TTC549 (cell line): Measurements from ENCODE around the gene SGF29.
"Not testable (repeated sequence)": the region's sequence is repeated elsewhere in the genome, so short reads cannot be mapped to it uniquely, and the experiment has no call there.

ENCODE experiments used
- FAIRE-seq: peaks from 2 replicates; lab custom pipeline; 2012; peaks lifted over from hg19 to GRCh38; lab: Jason Lieb, UNC

Gene SGF29

DNA sequence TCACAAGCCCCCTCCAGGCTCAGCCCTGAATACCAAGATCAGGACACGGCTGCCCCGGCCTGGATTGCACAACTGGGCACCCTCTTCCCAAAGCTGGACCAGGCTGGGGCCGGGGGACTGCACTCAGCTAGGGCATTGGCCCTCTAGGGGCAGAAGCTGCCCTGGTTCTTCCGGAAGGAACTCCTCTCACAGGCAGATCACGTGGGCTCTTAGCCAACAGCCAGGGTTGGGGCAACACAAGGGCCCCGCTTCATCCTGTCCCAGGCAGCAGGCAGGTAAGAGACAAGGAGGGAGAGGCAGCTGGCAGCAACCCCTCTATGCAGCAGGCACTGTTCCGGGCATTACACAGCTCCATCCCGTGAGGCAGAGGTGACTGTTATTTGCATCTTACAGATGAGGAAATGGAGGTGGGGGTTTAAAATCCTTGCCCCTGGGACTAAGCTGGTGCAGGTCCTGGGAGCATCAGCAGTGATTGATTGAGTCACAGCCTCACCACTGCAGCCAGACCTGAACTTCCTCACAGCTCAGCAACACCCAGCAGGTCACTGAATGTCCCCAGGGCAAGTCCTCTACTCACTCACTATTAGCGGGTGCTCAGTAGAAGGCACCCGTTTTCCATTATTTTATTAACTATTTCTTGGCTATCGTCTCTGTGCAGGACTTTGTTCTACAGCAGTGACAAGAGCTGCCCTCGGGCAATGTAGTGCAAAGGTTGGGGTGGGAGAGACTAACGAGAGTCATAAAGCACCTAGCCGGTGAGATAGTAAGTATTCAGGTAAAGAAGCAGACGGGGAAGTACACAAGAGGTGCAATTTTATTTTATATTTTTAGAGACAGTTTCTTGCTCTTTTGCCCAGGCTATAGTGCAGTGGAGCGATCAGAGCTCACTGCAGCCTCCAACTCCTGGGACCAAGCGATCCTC, 58.9 kb downstream of the SGF29 start:
- not testable (repeated sequence) for FAIRE-seq

- FAIRE-seq: not testable (repeated sequence)
Measured at GRCh38 chr16:28613912-28614311, 60.2 kb downstream of the SGF29 start.

DNA sequence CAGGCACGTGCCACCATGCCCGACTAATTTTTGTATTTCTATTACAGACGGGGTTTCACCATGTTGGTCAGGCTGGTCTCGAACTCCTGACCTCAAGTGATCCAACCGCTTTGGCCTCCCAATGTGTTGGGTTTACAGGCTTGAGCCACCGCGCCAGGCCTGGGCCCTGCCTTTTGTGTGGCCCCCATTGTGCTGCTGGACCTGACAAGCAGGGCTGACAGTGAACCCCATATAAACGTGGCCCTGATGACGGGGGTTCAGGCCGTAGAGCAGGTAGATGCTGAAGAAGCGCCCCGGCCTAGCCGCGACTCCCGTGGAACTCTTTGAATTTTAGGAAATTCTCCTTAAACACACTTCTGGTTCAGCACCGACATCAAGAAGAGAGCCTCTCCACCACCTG, 60.8 kb downstream of the SGF29 start:
- not testable (repeated sequence) for FAIRE-seq

DNA sequence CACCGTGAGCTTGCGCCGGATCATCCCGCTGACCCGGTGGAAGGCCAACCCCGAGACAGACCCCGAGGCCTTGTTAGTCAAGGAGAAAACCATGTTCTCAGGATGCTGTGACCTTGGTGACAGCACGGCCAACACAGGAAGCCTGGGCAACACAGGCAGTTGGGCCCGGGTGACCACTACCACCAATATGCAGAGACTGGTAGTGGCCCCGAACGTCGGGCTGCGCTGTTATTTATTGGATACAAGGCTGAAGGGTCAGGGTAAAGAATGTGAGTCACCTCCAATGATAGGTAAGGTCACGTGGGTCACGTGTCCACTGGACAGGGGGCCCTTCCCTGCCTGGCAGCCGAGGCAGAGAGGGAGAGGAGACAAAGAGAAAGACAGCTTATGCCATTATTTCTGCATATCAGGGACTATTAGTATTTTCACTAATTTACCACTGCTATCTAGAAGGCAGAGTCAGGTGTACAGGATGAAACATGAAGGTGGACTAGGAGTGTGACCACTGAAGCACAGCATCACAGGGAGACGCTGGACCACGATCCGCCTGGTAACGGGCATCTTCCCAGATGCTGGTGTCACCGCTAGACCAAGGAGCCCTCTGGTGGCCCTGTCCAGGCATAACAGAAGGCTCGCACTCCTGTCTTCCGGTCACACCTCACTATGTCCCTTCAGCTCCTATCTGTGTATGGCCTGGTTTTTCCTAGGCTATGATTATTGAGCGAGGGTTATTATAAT, 61.9 kb downstream of the SGF29 start:
- not testable (repeated sequence) for FAIRE-seq

GRCh38 chr16:28616224-28616577, 62.5 kb downstream of the SGF29 start:
- not testable (repeated sequence) for FAIRE-seq

DNA sequence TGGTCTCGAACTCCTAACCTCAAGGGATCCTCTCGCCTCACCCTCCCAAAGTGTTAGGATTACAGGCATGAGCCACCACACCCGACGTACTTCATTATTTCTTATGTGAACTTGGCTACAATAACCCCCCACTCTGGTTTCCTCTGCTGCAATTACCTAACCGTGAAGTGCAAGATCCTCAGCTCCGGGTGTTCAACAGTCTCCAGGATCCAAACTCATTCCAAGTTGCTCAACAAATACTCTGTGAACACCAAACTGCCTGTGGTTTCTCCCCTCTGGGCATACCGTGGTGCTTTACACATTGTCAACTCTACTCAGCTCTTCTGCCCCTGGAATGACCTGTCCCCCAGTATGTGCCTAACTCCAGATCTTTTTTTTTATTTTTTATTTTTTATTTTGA, 62.9 kb downstream of the SGF29 start:
- FAIRE-seq: no peak

GRCh38 chr16:28617874-28618273, 64.2 kb downstream of the SGF29 start:
- FAIRE-seq: no peak

- FAIRE-seq: not testable (repeated sequence)
Measured at GRCh38 chr16:28620316-28620715, 66.6 kb downstream of the SGF29 start.

DNA sequence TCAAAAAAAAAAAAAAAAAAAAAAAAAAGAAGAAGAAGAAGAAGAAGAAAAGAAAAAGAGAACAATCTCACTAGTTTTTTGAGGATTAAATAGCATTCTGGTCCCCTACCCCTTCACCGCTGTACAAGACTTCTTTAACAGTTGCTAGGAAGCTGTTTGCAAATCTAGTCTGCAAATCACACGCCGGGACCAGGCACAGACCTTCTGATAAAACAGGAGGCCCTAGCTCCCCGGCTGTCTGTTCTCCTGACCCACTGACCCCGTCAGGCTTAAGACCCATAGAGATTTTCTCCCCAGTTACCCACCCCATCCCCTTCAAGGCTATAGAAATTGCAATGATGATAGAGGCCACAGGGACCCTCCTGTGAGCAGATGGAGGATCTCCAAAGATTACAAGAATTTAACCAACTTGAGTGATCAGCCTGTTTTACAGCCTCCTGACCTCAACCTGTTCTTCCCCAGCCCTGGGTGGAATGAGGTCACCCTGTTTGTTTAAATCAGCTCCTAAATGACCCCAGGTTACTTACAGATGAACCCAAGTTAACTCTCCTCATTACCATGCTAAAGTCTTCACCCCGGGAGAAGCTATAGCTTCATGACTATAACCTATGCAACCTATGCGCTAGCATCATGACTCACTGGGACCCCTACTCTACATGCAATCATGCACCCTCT, 67.9 kb downstream of the SGF29 start:
- FAIRE-seq: no peak

- FAIRE-seq: not testable (repeated sequence)
Measured at GRCh38 chr16:28622532-28623171, 68.9 kb downstream of the SGF29 start.

DNA sequence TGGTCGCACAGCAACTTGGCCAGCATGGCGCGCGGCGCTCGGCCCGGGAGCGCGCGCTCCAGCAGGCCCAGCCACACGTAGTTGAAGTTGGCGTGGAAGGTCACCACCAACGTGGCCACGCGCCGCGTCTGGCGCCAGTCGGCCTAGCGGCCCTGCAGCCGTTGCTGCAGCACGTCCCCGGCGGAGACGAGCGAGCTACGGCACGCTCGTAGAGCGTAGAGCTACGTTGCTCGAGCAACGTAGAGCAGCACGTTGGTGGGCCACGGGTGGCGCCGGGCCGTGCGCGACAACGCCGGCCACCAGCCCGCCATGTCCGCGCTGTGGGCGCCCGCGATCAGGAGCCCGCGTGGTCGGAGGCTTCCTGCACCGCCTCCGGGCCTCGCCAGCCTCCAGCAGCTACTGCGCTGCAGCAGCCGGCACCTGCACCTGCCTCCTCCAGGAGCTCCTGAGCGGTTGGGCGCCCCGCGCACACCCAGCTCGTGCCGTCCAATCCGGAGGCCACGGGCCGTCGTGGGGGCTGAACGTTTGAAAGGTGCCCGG, 69.5 kb downstream of the SGF29 start:
- FAIRE-seq: no peak

DNA sequence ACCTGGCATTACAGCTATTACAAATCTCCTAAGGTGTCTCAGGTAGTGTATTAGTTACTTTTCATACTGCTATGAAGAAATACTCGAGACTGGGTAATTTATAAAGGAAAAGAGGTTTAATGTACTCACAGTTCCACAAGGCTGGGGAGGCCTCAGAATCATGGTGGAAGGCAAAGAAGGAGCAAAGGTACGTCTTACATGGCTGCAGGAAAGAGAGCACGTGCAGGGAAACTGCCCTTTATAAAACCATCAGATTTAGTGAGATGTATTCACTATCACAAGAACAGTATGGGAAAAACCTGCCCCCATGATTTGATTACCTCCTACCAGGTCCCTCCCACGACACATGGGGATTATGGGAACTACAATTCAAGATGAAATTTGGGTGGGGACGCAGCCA, 77.2 kb downstream of the SGF29 start:
- not testable (repeated sequence) for FAIRE-seq

- FAIRE-seq: not testable (repeated sequence)
Measured at GRCh38 chr16:28636093-28636823, 82.5 kb downstream of the SGF29 start.

DNA sequence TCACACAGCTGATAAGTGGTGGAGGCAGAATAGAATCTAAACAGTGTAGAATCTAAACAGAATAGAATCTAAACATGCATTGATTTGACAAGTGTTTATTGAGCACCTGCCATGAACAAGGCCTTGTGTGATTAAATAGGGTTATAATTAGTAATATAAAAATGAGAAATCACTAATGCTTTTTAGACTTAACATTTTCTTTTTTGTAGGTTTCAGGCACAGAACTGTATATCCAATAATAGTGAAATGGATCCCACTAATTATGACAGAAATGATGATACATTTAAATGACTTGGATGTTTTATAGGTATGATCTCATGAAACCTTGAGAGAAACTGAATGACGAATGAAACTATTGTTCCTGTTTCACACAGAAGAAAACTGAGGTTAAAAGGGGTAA, 84.0 kb downstream of the SGF29 start, which contains the start of gene NPIPB8:
Gene NPIPB8, plus strand, starts transcription at position 301 of the 400 bp plus-strand sequence. CDS start 296 bp downstream, outside the sequence.
- FAIRE-seq: not testable (repeated sequence)

DNA sequence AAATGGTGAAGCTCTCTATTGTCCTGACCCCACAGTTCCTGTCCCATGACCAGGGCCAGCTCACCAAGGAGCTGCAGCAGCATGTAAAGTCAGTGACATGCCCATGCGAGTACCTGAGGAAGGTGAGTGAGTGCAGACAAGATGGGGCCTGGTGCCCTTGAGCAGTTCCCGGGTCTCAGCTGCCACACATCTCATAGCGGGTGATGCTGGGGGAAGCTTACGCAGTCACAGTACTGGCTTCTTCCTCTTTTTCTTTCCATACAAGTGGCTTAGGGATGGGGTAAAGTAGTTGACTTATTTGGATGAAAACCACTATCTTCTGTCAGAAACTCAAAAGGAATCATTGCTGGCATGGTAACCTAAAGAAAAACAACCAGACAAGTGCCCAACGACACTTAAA, 84.6 kb downstream of the SGF29 start:
- FAIRE-seq: not testable (repeated sequence)

- not testable (repeated sequence) for FAIRE-seq
Measured at GRCh38 chr16:28639959-28640358, 86.2 kb downstream of the SGF29 start.
